ENCODE measurements around the gene KIF19.

Gene KIF19

DNA sequence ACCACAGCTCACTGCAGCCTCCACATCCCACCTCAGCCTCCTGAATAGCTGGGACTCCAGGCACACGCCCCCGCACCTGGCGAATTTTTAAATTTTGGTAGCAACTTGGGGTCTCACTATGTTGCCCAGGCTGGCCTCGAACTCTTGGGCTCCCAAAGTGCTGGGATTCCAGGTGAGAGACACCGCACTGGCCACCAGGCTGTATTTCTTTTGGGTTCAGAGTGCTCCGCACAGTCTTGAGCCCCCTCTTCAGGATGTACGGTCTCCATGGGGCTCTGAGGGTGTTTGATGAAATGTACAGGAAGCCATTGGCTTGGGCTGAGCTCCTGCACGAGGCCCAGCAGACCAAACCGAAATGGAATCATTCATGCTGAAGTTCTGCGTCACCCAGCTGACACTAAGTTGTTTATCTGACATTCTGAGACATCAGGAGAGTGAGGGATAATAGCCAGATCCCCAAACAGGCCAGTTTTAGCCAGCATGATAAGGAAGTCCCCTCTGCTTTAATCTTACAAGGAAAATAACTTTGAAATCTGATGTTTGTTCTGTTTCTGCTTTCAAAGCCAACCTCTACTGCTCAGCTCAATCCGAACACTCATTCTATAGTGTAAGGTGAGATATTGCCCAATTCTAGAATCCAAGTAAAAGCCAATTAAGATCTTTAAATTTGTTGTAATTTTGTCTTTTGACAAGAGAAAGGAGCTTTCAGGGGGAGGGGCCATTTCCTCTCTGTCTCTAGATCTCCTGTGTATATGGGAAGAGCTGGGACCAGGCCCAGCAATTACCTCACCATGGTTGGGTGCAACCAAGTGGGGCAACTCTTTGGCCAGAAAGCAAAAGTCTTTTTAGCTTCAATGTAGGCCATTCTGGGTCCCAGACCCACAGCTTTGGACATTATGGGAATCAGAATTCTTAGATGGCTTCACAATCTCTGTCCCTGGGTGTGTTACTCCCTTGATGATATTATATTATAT, 64.9 kb downstream of the KIF19 start:
- no peak for DNase-seq (ENCODE audit: low spot score)
- TF ChIP-seq, protein P1, sequence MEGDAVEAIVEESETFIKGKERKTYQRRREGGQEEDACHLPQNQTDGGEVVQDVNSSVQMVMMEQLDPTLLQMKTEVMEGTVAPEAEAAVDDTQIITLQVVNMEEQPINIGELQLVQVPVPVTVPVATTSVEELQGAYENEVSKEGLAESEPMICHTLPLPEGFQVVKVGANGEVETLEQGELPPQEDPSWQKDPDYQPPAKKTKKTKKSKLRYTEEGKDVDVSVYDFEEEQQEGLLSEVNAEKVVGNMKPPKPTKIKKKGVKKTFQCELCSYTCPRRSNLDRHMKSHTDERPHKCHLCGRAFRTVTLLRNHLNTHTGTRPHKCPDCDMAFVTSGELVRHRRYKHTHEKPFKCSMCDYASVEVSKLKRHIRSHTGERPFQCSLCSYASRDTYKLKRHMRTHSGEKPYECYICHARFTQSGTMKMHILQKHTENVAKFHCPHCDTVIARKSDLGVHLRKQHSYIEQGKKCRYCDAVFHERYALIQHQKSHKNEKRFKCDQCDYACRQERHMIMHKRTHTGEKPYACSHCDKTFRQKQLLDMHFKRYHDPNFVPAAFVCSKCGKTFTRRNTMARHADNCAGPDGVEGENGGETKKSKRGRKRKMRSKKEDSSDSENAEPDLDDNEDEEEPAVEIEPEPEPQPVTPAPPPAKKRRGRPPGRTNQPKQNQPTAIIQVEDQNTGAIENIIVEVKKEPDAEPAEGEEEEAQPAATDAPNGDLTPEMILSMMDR (IDR thresholded peaks at IDR 0.05; ENCODE audit: extremely low read depth, missing control alignments) = no peak

DNA sequence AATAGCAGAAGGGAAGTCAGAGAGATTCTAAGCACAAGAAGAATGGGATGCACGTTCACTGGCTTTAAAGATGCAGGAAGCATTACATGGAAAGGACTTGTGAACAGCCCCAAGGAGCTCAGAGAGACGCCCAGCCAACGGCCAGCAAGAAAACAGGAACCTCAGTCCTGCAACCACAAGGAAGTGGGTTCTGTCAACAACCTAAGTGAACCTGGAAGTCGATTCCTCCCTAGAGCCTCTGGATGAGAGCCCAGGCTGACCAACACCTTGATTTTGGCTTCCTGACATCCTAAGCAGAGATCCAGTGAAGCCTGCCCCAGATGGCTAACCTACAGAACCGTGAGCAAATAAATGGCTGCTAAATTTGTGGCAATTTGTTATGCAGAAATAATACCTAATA, 65.7 kb downstream of the KIF19 start:
- no peak for DNase-seq (ENCODE audit: low spot score)
- TF ChIP-seq, protein P1 (IDR thresholded peaks at IDR 0.05; ENCODE audit: extremely low read depth, missing control alignments) = no peak

DNA sequence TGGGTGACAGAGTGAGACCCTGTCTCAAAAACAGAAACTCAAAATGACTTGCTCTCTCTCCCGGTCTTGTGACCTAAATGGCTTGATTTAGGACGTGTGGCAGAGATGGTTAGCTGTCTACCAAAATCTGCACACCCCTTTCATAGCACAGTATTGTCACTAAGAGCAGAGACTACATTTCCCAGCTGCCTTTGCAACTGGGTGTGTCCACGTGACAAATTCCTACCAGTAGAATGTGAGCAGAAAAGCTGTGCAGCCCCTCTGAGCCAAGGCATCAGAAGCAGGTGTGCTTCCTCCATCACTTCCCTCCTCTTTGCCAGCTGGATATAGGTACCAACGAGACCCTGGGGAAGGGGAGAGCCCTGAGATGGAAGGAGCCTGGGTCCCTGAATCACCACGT, 66.8 kb downstream of the KIF19 start:
- DNase-seq (ENCODE audit: low spot score) = no peak
- TF ChIP-seq, protein P1 (IDR thresholded peaks at IDR 0.05; ENCODE audit: extremely low read depth, missing control alignments) = no peak

DNA sequence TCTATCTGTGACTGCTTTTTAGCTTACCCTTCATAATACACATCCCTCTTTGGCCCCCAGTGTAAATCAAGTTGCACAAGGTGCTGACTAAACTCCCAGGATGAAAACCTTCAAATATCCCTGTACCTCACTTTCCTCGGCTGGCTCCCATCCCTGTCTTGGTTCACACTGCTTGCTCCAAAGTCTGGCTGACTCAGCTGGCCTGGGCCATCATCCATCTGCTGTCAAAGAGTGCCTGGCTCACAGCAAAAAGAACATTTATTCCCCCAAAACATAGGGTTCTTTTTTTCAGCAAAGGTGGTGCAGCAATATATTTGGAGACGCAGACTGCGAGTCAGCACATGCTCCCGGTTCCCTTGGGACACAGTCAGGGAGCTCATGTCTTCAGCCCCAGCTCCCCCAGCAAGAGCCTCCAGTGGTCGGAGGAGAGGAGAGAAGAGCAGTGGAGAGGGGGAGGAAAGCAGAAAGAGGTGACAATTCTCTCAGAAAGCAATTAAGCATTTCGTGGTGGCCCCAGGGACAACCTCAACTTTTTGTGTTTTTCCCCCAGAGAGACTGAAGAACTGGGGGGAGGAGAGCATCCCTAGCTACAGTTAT, 67.4 kb downstream of the KIF19 start:
- no peak for DNase-seq (ENCODE audit: low spot score)
- TF ChIP-seq, protein P1 (IDR thresholded peaks at IDR 0.05; ENCODE audit: extremely low read depth, missing control alignments) = no peak

DNA sequence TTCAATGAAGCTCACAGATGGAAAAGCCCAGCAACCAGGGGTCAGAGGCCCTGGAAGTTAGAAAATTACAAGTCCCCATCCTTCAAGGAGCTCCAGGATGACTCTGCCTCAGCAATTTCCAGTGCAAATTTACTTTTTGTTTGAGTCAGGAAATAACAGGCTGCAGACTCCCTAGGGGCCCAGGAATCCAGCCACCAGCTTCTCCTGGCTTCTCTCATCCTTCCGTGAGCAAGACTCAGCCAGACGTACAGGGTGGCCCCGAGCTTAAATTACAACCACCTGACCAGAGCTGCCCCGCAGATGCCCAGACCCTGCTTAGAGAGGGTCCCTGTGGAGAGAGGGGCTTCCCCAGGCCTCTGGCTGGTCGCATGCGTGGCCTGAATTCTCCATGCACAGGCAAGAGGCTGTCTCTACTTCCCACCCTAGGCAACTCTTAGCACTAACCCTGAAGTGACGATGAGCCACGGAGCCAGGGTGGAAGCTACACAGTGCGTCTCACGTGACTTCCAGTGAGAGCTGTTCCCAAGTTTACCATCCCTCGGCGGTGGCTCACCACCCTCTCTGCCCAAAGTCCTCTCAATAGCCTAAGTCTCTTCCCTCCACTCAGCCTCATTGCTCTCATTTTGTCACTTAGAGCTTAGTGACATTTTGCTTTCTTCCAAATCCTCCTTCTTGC, 68.4 kb downstream of the KIF19 start:
- TF ChIP-seq, protein P1 (IDR thresholded peaks at IDR 0.05; ENCODE audit: extremely low read depth, missing control alignments) = no peak
- no peak for DNase-seq (ENCODE audit: low spot score)

DNA sequence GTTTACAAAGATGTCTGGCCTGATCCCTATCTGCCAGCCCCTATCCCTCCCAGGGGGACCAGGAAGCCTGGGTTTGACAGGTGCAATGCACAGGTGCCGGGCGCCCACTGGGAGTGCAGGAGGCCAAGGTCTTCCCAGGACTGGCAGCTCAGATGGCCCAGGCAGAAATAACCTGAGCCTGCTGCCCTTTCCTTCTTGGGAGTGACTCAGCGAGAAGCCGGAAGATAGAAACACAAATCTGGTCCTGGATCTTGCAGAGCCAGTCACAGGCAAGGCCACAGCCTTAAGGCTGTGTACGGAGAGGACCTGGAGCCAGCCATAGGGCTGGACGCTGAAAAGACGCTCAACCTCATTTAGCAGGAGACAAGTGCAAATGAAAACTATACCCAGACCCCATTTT, 69.0 kb downstream of the KIF19 start:
- TF ChIP-seq, protein P1 (IDR thresholded peaks at IDR 0.05; ENCODE audit: extremely low read depth, missing control alignments) = no peak
- DNase-seq (ENCODE audit: low spot score) = no peak

DNA sequence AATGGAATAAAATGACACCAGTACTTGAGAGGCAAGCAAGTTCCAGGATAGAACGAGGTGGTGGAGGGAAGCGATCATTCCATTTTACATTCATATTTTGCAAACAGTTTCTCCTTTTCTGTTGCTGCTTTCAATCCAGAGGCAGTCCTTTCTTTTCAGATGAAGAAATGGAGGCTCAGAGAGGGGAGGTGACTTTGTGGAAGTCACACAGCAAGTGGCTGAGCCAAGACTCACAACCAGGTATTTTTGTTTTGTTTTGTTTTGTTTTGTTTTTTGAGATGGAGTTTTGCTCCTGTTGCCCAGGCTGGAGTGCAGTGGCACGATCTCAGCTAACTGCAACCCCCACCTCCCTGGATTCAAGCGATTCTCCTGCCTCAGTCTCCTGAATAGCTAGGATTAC, 70.5 kb downstream of the KIF19 start:
- TF ChIP-seq, protein P1 (IDR thresholded peaks at IDR 0.05; ENCODE audit: extremely low read depth, missing control alignments) = no peak
- no peak for DNase-seq (ENCODE audit: low spot score)

Measured in GM20000 (cell line).